GM23248 (cell line): ENCODE results near the gene C22orf42. TPM values are rescaled to one million over a fixed set of nuclear protein-coding genes. Genes with fewer than 3 reads are reported as not detected.
A peak's percentile ranks its signal among the peaks of the same experiment; 100 is the strongest.
"Not testable (repeated sequence)": the region's sequence is repeated elsewhere in the genome, so short reads cannot be mapped to it uniquely, and the experiment has no call there.

ENCODE experiments used
- DNase-seq: peaks from one replicate; pipeline ENCODE4 v3.0.0-alpha.2; 2015
- H2AFZ ChIP-seq: fragments of 200-600 bp; sonication (generic); 2 replicates; pipeline ENCODE4 v1.6.1; 2016; ENCODE audit warnings: antibody characterized with exemption
- H3F3A ChIP-seq: fragments of 200-600 bp; sonication (generic); 2 replicates; pipeline ENCODE4 v1.6.1; 2016; ENCODE audit warnings: mild to moderate bottlenecking, antibody characterized with exemption, mixed run types; ENCODE audit not compliant: insufficient read depth
- H3K27ac ChIP-seq: fragments of 200-600 bp; sonication (generic); 2 replicates; pipeline ENCODE4 v1.5.1; 2016; ENCODE audit warnings: mild to moderate bottlenecking
- H3K27me3 ChIP-seq: fragments of 200-600 bp; sonication (generic); replicated peaks from 2 replicates; pipeline ENCODE4 v1.6.1; 2016; ENCODE audit warnings: mild to moderate bottlenecking; ENCODE audit not compliant: insufficient read depth
- H3K36me3 ChIP-seq: fragments of 200-600 bp; sonication (generic); 2 replicates; pipeline ENCODE4 v1.6.1; 2016; ENCODE audit warnings: low read depth, mild to moderate bottlenecking
- H3K4me1 ChIP-seq: fragments of 200-600 bp; sonication (generic); 2 replicates; pipeline ENCODE4 v1.6.1; 2016; ENCODE audit warnings: mild to moderate bottlenecking; ENCODE audit not compliant: insufficient read depth
- H3K4me2 ChIP-seq: fragments of 200-600 bp; sonication (generic); one replicate; pipeline ENCODE4 v1.6.1; 2016; ENCODE audit warnings: mild to moderate bottlenecking; ENCODE audit not compliant: unreplicated experiment
- H3K4me3 ChIP-seq: fragments of 200-600 bp; sonication (generic); 2 replicates; pipeline ENCODE4 v1.5.1; 2016; ENCODE audit warnings: mild to moderate bottlenecking
- H3K79me2 ChIP-seq: fragments of 200-600 bp; sonication (generic); 2 replicates; pipeline ENCODE4 v1.6.1; 2016; ENCODE audit warnings: mild to moderate bottlenecking; ENCODE audit not compliant: insufficient read depth
- H3K9ac ChIP-seq: fragments of 200-600 bp; sonication (generic); 2 replicates; pipeline ENCODE4 v1.6.1; 2016; ENCODE audit warnings: mild to moderate bottlenecking
- H3K9me2 ChIP-seq: fragments of 200-600 bp; sonication (generic); 2 replicates; pipeline ENCODE4 v1.6.1; 2016; ENCODE audit warnings: mixed run types, mild to moderate bottlenecking, moderate library complexity; ENCODE audit not compliant: insufficient read depth
- H3K9me3 ChIP-seq: fragments of 200-600 bp; sonication (generic); one replicate; pipeline ENCODE4 v1.6.1; 2017; ENCODE audit warnings: low read depth
- H4K20me1 ChIP-seq: fragments of 200-600 bp; sonication (generic); 2 replicates; pipeline ENCODE4 v1.6.0; 2016; ENCODE audit not compliant: insufficient read depth
- EZH2 ChIP-seq: fragments of 200-600 bp; sonication (generic); IDR thresholded peaks from 2 replicates; pipeline ENCODE4 v1.6.1; 2018; ENCODE audit warnings: antibody characterized with exemption, mild to moderate bottlenecking; ENCODE audit not compliant: insufficient read depth, poor library complexity, severe bottlenecking
- EZH2phosphoT487 ChIP-seq: fragments of 200-600 bp; sonication (generic); IDR thresholded peaks from 2 replicates; pipeline ENCODE4 v1.6.1; 2018; ENCODE audit warnings: antibody characterized with exemption, moderate library complexity, mild to moderate bottlenecking, low read depth; ENCODE audit not compliant: insufficient read depth
- WGBS, 2 experiments: methylation state at CpG; one replicate each; pipeline ENCODE4 v1.1.6; 2015 to 2017; ENCODE audit warnings: low lambda C conversion rate in 2 of 2, low coverage in 1 of 2; ENCODE audit errors: missing lambda C conversion rate in 2 of 2; 5-methylcytosine and 5-hydroxymethylcytosine counted together
- in situ Hi-C: fragments of 300-500 bp; cut with MboI; formaldehyde crosslinking; loops from 2 replicates; pipeline ENCODE4 v1.15.0; 2020
- polyA plus RNA-seq: library from polyadenylated mRNA; unstranded; fragments of >200 nt; fragmentation: Nextera tagmentation; extraction: Ambion mirVana; gene quantifications from 2 replicates; pipeline ENCODE4 v1.2.1, GENCODE V29; 2016
- total RNA-seq: library from RNA; depleted of rRNA; stranded (reverse); fragments of >200 nt; shearing (Covaris generic); gene quantifications from 2 replicates; pipeline ENCODE4 v1.2.3, GENCODE V29; 2014

C22orf42 gene
- total and polyA plus RNA-seq, 2 experiments from 2014 or later = not detected

GRCh38 chr22:32144496-32145274 lies 14.4 kb downstream of the C22orf42 start:
- TF ChIP-seq EZH2phosphoT487 (no peak), EZH2 (no peak)
- 0 out of 2 replicates have a peak, but pooled peaks cover 1% of the 10 kb centered on the region for H3K27me3 ChIP-seq
- no peak overlapping the region for H3K27ac ChIP-seq
- H3F3A ChIP-seq = no peaks in the 10 kb centered on the region
- DNase-seq = no peak
- H3K4me3 ChIP-seq = no peak overlapping the region
- H3K9me3 ChIP-seq = no peaks in the 10 kb centered on the region
- H2AFZ ChIP-seq = no peak overlapping the region
- H3K9me2 ChIP-seq = no peaks in the 10 kb centered on the region
- in situ Hi-C loops = no loop called here
- no peak overlapping the region for H3K9ac ChIP-seq
- H3K36me3 ChIP-seq = no peaks in the 10 kb centered on the region
- H3K4me2 ChIP-seq = no peak overlapping the region
- no peaks in the 10 kb centered on the region for H4K20me1 ChIP-seq
- H3K4me1 ChIP-seq = no peaks in the 10 kb centered on the region
- no peaks in the 10 kb centered on the region for H3K79me2 ChIP-seq
- WGBS, 2 experiments = 51 to 55% methylated on average over 6 of the region's 6 CpGs

DNA sequence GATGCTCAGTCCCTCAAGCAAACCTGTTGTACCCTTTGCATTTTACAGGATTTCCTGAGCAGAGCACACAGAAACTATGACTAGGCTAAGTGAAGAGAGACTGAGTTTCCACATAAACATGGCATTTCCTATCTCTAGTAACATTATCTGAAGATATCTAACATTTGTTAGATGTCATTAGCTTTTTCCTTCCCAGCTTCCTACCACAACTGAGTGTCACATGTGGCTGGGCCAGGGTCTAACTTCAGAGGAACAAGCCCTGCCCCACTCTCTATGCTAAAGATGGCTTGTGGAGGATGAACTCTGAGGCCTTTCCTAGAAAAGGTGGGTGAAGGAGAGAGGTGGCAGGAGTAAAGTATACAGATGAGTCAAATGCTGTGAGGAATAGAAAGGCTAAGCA lies 16.5 kb downstream of the C22orf42 start:
- Histone ChIP-seq H3K4me3 (no peak overlapping the region), H3K4me2 (no peak overlapping the region), H3K27ac (no peak overlapping the region), H3F3A (no peaks in the 10 kb centered on the region), H3K9me3 (no peaks in the 10 kb centered on the region), H3K4me1 (no peaks in the 10 kb centered on the region), H3K9ac (no peak overlapping the region), H4K20me1 (no peaks in the 10 kb centered on the region), H3K27me3 (peaks cover 10% of the 10 kb centered on the region), H3K36me3 (no peaks in the 10 kb centered on the region), H3K9me2 (no peaks in the 10 kb centered on the region), H3K79me2 (no peaks in the 10 kb centered on the region), H2AFZ (no peak overlapping the region)
- in situ Hi-C loops = no loop called here
- no peak for DNase-seq
- TF ChIP-seq EZH2phosphoT487 = no peak
- TF ChIP-seq EZH2 = no peak

DNA sequence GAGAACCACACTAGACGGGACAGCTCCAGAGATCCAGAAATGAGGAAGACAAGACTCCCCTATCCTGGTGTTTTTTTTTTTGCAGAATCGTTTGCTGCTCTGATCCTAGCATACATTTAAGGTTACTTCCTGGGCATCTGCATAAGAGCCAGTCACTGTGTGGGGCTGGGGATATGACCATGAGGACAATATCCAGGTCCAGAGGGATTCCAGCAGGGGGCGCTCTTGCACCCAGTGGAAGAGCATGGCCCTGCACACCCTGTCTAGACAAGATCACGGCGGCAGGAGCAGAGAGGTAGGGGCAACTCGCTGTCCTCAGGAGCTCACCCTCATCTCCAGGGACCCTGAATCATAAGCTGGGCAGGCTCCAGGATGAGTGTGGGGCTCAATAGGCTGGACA lies 18.4 kb downstream of the C22orf42 start:
- H3K36me3 ChIP-seq, DNase-seq, H3K4me3 ChIP-seq, H3K79me2 ChIP-seq, H3K9me3 ChIP-seq, H3K4me1 ChIP-seq, H2AFZ ChIP-seq, H3K27ac ChIP-seq, H3K9ac ChIP-seq, in situ Hi-C loops, H3F3A ChIP-seq, H3K4me2 ChIP-seq, H4K20me1 ChIP-seq, H3K9me2 ChIP-seq: not testable (repeated sequence)
- H3K27me3 ChIP-seq = peaks cover 10% of the 10 kb centered on the region
- 12 to 13% methylated on average over 6 of the region's 6 CpGs for WGBS, 2 experiments

DNA sequence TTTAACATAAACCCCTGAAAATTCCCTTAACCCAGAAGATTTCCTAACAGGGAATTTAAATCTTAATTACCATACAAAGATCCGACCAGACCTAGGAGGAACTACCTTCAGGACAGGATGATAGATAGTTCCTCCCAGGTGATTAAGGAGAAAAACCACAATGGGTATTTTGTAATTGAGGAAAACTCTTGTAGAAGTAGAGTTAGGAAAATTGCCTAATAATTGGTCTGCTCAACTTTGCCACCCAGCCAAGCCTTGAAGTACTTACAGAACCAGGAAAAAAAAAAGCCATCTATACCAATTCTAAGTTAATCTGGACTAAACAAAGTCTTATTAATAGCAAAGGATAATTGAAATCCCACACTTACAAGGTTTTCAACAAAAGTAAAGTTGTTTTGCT lies 20.5 kb downstream of the C22orf42 start:
- H3K4me2 ChIP-seq, in situ Hi-C loops, H3K79me2 ChIP-seq, H4K20me1 ChIP-seq, H3F3A ChIP-seq, DNase-seq, H3K36me3 ChIP-seq, H3K9me3 ChIP-seq, H3K27ac ChIP-seq, H2AFZ ChIP-seq, H3K9me2 ChIP-seq, H3K4me3 ChIP-seq, H3K4me1 ChIP-seq, H3K9ac ChIP-seq: not testable (repeated sequence)
- 30 to 38% methylated on average over 1 of the region's 1 CpG for whole genome bisulfite sequencing, 2 experiments
- H3K27me3 ChIP-seq = peaks cover 10% of the 10 kb centered on the region

- H3K36me3 ChIP-seq, H3F3A ChIP-seq, H3K27ac ChIP-seq, H3K9me3 ChIP-seq, H4K20me1 ChIP-seq, H3K9me2 ChIP-seq, DNase-seq, H3K4me2 ChIP-seq, H3K4me3 ChIP-seq, H2AFZ ChIP-seq, H3K9ac ChIP-seq, in situ Hi-C loops, H3K79me2 ChIP-seq, H3K4me1 ChIP-seq: not testable (repeated sequence)
- WGBS, 2 experiments = 79 to 80% methylated on average over 16 of the region's 16 CpGs
- peaks cover 14% of the 10 kb centered on the region for H3K27me3 ChIP-seq
These were observed 21.3 kb downstream of the C22orf42 start for GRCh38 chr22:32137731-32138324.

GRCh38 chr22:32136881-32137280 lies 22.2 kb downstream of the C22orf42 start:
- H3K4me1 ChIP-seq, H3K36me3 ChIP-seq, H3K9ac ChIP-seq, H2AFZ ChIP-seq, H3K9me3 ChIP-seq, DNase-seq, in situ Hi-C loops, H3K4me2 ChIP-seq, H3K9me2 ChIP-seq, H3F3A ChIP-seq, H3K27ac ChIP-seq, H3K79me2 ChIP-seq, H3K4me3 ChIP-seq, H4K20me1 ChIP-seq: not testable (repeated sequence)
- peaks cover 14% of the 10 kb centered on the region for H3K27me3 ChIP-seq
- 57% methylated on average over 4 of the region's 4 CpGs for WGBS, 2 experiments

DNA sequence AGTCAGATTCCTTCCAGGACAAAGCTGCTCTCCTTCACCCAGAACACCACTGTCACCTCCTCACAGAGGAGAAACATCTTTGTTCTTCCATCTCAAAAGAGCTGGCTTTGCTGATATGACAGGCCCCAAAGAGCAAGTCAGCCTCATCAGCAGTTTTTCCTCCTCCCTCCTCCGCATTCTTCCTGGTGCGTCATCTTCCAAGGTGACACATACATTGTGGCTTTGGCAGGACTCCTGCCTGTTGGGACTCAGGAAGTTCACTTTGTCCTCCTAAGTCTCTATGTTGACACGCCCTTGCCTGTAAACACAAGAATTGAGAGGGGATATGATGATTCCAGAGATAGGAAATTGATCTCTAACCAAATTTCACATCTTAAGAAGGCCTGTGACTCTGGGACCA lies 23.1 kb downstream of the C22orf42 start:
- H3K36me3 ChIP-seq, H3K9me3 ChIP-seq, H3K4me3 ChIP-seq, H3F3A ChIP-seq, H3K9me2 ChIP-seq, H3K9ac ChIP-seq, in situ Hi-C loops, H3K4me1 ChIP-seq, H3K4me2 ChIP-seq, H2AFZ ChIP-seq, H4K20me1 ChIP-seq, H3K79me2 ChIP-seq, H3K27ac ChIP-seq: not testable (repeated sequence)
- peak; percentile 82 for DNase-seq
- 31 to 38% methylated on average over 3 of the region's 3 CpGs for WGBS, 2 experiments
- H3K27me3 ChIP-seq = peaks cover 14% of the 10 kb centered on the region
